Left renal pelvis (tissue), 4 donors: ENCODE results near the gene PCBP3. TPM values are rescaled to one million over a fixed set of nuclear protein-coding genes. Genes with fewer than 3 reads are reported as not detected.
"Not testable (repeated sequence)": the region's sequence is repeated elsewhere in the genome, so short reads cannot be mapped to it uniquely, and the experiment has no call there.

ENCODE experiments used
- DNase-seq, 4 donors: peaks; one replicate each; pipeline ENCODE4 v3.0.0-alpha.2; 2013; ENCODE audit warnings: low read depth in 4 of 4, low spot score in 3 of 4
- polyA plus RNA-seq, 4 donors: library from polyadenylated mRNA; unstranded; fragments of 120-200 nt; gene quantifications; one replicate each; pipeline ENCODE4 v1.2.1, GENCODE V29; 2013; ENCODE audit not compliant: insufficient read length in 4 of 4

The PCBP3 gene
- polyA plus RNA-seq, 4 donors: 1.3 to 2.2 (median 1.8) TPM

DNA sequence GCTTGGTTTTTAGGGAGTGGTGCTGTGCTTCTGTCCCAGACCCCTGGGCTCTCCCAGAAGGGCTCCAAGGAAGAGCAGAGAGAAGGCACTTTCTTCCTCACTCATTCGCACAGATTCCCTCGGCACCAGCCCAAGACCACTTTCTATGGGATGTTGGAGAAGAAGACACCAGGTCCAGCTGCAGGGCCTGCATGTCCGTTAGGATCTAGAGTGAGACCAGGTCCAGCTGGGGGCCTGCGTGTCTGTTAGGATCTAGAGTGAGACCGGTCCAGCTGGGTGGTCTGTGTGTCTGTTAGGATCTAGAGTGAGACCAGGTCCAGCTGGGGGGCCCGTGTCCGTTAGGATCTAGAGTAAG is 30.9 kb upstream of the PCBP3 start:
- DNase-seq: not testable (repeated sequence)

GRCh38 chr21:45613396-45613795 is 30.1 kb upstream of the PCBP3 start:
- no peak for DNase-seq

GRCh38 chr21:45613881-45614280 is 29.6 kb upstream of the PCBP3 start:
- no peak for DNase-seq

DNA sequence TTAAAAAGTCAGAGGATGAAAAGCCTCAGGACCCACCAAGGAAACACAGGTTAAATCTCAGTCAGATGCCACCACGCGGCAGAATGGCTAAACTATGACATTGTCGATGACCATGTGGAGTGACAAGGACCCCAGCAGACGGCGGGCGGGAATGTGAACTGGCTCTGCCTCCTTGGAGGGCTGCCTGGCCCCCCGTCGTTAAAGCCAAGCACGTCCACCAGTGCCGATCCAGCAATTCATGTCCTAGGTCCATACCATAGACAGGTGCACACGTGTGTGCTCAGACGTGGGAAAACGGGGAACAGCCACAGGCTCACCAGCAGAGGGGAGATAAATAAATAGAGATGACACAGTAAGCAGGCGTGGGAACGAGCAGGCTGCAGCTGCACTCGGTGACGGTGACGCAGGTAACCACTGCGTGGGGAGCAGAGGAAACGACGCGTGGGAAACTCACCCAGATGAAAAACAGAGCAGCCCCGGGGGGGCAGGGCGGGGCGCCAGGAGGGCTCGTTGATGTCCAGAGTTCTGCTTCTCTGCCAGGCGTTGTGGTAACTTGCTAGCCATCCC is 28.3 kb upstream of the PCBP3 start:
- no peak for DNase-seq

DNA sequence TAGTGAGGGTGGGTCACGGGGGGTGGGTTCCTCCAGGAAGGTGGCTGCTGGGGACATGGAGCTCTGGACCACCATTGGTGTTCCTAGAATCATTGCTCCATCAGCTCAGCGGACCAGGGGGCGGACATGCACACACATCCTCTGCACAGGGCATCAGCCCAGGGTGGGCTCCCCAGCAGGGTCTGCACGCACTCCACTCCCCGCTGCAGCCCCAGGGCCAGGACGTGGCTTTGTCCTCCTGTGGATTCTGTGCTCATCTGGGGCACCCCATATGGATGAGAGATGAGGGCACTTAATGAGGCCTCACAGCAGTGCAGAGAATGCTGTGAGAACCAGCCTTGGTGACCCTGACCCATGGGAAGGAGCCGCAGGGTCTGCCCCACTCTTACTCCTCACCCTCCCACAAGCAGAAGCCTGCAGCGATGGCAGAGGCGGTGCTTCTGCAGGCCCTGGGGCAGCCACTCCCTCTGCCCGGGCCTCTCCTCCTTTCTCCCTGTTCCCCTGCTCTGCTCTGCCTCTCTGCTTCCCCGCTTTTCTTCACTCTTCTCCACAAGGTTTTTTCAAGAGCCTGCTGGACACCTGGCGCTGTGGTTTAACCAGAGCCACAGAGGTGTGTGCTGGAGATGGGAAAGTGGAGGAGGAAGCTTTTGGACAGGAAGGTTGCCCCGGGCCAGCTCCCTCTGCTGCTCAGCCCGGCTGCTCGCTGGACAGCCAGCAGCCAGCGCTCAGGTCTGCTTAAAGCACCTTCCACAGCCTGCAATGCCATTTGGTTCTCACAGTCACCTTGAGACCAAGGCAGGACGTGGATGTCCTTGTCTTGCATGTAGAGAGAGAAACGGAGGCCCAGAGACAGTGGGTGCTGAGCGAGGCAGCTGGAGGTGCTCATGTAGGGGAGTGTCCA is 26.3 kb upstream of the PCBP3 start:
- no peak for DNase-seq

GRCh38 chr21:45618287-45618686 is 25.2 kb upstream of the PCBP3 start:
- no peak for DNase-seq

- no peak for DNase-seq
These were observed 24.6 kb upstream of the PCBP3 start for GRCh38 chr21:45618846-45619485.

DNA sequence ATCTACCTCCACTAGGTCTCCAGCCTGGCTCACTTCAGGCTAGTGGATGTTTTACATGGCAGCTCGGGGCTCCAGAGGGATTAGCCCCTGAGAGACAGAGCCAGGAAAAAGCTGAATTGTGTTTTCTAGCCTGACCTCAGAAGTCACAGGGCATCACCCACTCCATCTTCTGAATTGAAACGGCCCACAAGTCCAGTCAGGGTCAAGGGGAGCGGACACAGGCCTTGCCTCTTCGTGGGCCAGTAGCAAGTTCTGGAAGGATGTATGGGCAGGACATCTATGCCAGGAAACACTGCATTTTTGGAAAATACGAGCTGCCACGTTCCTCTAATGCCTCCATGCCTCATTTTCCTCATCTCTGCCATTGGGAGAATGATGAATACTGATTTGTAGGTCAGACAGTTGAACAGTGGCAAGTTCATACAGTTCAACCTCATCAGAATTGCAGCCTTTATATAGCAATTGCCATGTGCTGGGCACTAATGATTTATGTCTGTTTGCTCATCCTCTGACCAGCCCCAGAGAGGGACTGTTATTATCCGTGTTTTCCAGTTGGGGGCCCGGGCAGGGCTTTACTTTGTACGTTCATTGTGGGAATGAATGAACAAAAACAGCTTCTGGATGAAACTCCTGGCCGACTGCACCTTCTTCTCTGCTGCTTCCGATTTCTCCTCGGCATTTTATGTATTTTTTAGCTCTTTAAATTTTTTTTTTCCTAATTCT is 23.2 kb upstream of the PCBP3 start:
- no peak for DNase-seq

GRCh38 chr21:45621435-45622331 is 21.8 kb upstream of the PCBP3 start:
- not testable (repeated sequence) for DNase-seq

DNA sequence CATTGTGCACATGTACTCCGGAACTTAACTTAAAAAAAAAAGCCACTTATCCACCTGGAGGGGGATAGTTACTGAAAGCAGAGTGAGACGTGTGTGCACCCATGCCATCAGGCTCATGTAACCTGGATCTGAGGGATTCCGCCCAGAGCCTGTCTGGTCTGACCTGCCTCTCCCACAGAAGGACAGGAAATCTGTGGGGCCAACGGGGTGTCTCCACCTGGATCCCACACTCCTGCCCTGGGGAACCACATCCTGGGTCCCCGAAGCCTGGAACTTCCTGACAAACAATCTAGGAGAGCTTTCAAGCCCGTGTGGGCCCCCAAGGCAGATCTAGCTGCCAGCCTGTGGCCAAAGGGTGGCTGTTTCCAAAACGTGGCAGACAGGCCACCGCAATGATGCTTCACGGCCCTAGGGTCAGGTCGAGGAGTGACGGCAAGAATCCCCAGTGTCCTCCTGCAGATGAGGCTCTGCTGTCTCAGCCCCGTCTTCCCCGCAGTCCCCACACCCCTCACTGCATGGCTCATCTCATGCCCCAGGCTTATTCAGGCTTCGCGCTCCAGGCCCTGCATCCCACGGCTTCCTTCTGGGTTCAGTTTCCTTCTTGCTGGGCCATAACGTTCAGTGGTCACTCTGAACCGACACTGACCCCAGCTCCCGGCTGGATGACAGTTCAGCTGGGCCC is 21.0 kb upstream of the PCBP3 start:
- DNase-seq: no peak

GRCh38 chr21:45623436-45623835 is 20.1 kb upstream of the PCBP3 start:
- no peak for DNase-seq

- DNase-seq: not testable (repeated sequence)
These were observed 17.4 kb upstream of the PCBP3 start for GRCh38 chr21:45626127-45626526.

DNA sequence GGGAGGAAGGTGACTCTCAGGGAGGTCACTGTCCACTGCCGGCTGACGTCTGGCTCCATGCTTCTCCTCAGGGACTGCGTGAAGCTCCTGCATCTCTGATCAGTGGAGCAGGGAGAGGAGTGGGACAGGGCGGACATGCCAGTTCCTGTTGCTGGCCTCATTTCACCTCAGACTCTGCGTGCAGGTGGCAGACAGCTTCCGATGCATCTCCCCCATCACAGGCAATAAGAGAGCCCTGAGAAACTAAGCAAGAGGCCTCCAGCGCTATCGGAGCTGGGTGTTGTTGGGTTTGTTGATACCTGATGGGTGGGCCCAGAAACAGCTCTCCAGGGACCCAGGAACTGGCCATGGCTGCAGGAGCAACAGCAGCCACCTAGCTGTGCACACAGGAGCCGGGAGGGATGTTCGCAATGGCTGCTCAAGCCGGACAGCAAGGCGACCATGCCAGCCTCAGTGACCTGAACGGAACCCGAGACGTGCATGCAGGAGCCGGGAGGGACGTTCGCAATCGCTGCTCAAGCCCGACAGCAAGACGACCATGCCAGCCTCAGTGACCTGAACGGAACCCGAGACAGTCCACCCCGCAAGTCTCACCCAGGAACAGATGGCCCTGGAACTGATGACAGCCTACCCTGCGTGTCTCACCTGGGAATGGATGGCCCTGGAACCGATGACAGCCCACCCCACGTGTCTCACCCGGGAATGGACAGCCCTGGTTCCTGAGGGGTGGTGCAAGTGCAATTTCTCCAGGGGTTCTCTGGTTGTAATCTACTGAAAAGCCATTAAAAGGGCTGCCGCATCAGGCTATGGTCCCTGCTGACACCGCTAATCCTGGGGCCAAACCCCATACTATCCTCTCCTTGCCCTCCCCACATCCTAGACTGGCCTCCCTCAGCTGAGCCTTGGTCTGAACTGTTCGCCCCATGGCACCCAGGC is 14.2 kb upstream of the PCBP3 start:
- no peak for DNase-seq

DNA sequence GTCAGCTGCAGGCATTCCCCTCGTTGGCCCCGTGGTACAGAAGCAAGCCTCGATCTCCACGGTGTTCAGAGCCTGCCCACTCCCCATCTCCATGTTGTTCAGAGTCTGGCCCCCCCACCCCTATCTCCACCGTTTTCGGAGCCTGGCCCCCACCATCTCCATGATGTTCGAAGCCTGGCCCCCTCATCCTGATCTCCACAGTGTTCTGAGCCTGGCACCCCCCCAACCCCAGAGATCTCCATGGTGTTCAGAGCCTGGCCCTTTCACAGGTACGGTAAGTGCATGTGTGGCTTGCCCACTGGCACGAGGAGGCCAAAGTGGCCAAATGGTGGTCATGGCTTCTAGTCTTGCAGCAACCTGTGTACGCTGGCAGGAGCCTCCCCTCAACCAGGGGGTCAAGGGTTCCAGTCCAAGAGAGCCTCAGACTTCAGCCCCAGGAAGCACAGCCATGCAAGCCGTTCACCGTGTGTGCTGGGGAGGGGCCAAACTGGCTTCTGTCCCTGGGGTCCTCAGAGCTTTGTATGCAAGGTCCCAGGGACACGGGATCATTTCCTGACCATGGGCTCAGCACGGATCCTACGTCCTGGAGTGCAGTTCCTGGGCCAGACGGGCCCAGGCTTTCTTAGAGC is 13.3 kb upstream of the PCBP3 start:
- DNase-seq: no peak

- no peak for DNase-seq
These were observed 12.6 kb upstream of the PCBP3 start for GRCh38 chr21:45630876-45631275.

DNA sequence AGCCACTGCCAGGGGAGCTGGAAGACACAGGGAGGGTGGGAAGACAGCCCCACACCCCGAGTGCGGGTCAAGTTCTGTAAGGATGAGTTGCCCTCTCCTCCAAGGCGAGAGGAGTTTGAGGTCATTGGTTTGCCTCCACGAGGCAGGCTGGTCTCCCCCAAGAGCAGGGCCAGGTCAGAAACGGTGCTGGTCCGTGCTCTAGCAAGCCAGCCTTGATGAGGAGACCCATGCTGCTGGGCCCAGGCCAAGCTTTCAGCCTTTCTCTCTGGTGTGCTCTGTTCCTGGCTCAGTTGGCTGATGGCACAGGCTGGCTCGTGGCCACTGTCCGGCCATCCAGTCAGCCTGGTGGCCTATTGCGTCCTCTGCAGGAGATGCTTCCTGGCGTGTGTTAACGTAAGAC is 12.0 kb upstream of the PCBP3 start:
- no peak for DNase-seq

- DNase-seq: no peak
These were observed 11.4 kb upstream of the PCBP3 start for GRCh38 chr21:45632160-45632559.

GRCh38 chr21:45632637-45633251 is 10.8 kb upstream of the PCBP3 start:
- no peak for DNase-seq
